Measurements from ENCODE around the gene TMEM107. TPM values are rescaled to one million over a fixed set of nuclear protein-coding genes. Genes with fewer than 3 reads are reported as not detected.
A peak's percentile ranks its signal among the peaks of the same experiment; 100 is the strongest.

TMEM107 gene
- total RNA-seq, 1 experiment from 2014 or later: 30.1 TPM

- ChIA-PET CTCF (interaction anchor here (1.6 kb wide), 1 partner anchor 10 kb away, joined by 4 read pairs; no protein-coding TSS in a partner anchor), RAD21 (ENCODE audit: low non-redundant PET in 1 of 2, low total read pairs in 2 of 2, uncharacterized antibody in 2 of 2, unreplicated experiment in 2 of 2) (no interaction called here), POLR2A (interaction anchor here (1.1 to 1.9 kb wide), 2 partner anchors 10 to 13 kb away, joined by 4 read pairs; no protein-coding TSS in a partner anchor)
- H3K36me3 ChIP-seq (ENCODE audit: control insufficient read depth in 1 of 2, insufficient read depth in 2 of 2, low read length in 2 of 2): peaks cover 12 to 40% of the 10 kb centered on the region in 2 experiments
- H2AFZ ChIP-seq (ENCODE audit: low read depth, low read length, poor library complexity, severe bottlenecking): no peak overlapping the region
- H4K20me1 ChIP-seq (ENCODE audit: insufficient read depth): 0 out of 2 replicates have a peak, but pooled peaks cover 6% of the 10 kb centered on the region
- H3K27me3 ChIP-seq (ENCODE audit: insufficient read depth, low read length): no peaks in the 10 kb centered on the region
- no peak overlapping the region for H3K4me3 ChIP-seq (replicated peaks in 1 of 2; ENCODE audit: low read depth in 1 of 2, low read length in 2 of 2)
- H3K9me3 ChIP-seq (ENCODE audit: control insufficient read depth in 1 of 2, insufficient read depth in 1 of 2, low read depth in 1 of 2, low read length in 2 of 2): no peaks in the 10 kb centered on the region
- no peak overlapping the region for H3K9ac ChIP-seq (ENCODE audit: low read length)
- H3K27ac ChIP-seq (ENCODE audit: low read depth, low read length): peak overlapping the region; percentile 63; the same call in 1 of the 2 replicates
- no peak overlapping the region for H3K4me2 ChIP-seq (ENCODE audit: low read length)
- H3K79me2 ChIP-seq (ENCODE audit: insufficient read depth, low read length): no peaks in the 10 kb centered on the region
- peaks cover 17 to 47% of the 10 kb centered on the region in 2 experiments for H3K4me1 ChIP-seq (ENCODE audit: control insufficient read depth in 1 of 2, insufficient read depth in 2 of 2, low read length in 2 of 2)
- no peaks in the 10 kb centered on the region for H3K9me2 ChIP-seq (ENCODE audit: insufficient read depth)
- TF ChIP-seq ZBTB33 (IDR thresholded peaks at IDR 0.05; ENCODE audit: extremely low read depth, insufficient replicate concordance, low read length): no peak
- no peak for TF ChIP-seq JUND (IDR thresholded peaks at IDR 0.05)
- TF ChIP-seq YY1 (IDR thresholded peaks at IDR 0.05; ENCODE audit: extremely low read depth, insufficient replicate concordance, low read depth, low read length): no peak
- TF ChIP-seq SIN3A (IDR thresholded peaks at IDR 0.05; ENCODE audit: low read depth): no peak
- no peak for TF ChIP-seq ATF3 (IDR thresholded peaks at IDR 0.05)
- no peak for TF ChIP-seq CEBPB (IDR thresholded peaks at IDR 0.05; ENCODE audit: low read depth)
- TF ChIP-seq EZH2 (IDR thresholded peaks at IDR 0.05): no peak
- no peak for TF ChIP-seq FOSL1 (IDR thresholded peaks at IDR 0.05; ENCODE audit: low read depth)
- TF ChIP-seq POLR2AphosphoS5 (IDR thresholded peaks at IDR 0.05; ENCODE audit: low read depth, low read length): no peak
- TF ChIP-seq RAD21 (IDR thresholded peaks at IDR 0.05; ENCODE audit: low read depth): no peak
- no peak for TF ChIP-seq CTCF (IDR thresholded peaks at IDR 0.05 in 2 of 3, conservative IDR thresholded peaks at IDR 0.05 in 1 of 3; ENCODE audit: borderline replicate concordance in 1 of 3, insufficient read depth in 1 of 3, low read depth in 2 of 3, low read length in 2 of 3)
- no peak for TF ChIP-seq MAX (IDR thresholded peaks at IDR 0.05)
- no peak for TF ChIP-seq ZFX (IDR thresholded peaks at IDR 0.05)
- no peak for TF ChIP-seq TCF7L2 (IDR thresholded peaks at IDR 0.05; ENCODE audit: borderline replicate concordance, extremely low read depth, insufficient read depth, insufficient read length)
- no peak for TF ChIP-seq REST (IDR thresholded peaks at IDR 0.05; ENCODE audit: low read depth)
- no peak for TF ChIP-seq SRF (IDR thresholded peaks at IDR 0.05; ENCODE audit: low read depth)
- TF ChIP-seq SP1 (IDR thresholded peaks at IDR 0.05; ENCODE audit: low read depth): no peak
- TF ChIP-seq ZNF274 (IDR thresholded peaks at IDR 0.05; ENCODE audit: low read depth, low read length): no peak
- DNase-seq (ENCODE audit: low read depth, low spot score) (no peak), ATAC-seq (no peak)
- BruUV-seq (replicated peaks): no TSS peak
- intact Hi-C loops (cut with micrococcal nuclease): no loop called here
These were observed 35.1 kb downstream of the TMEM107 start for GRCh38 chr17:8141045-8141444.
